GM12878 (cell line): Measurements from ENCODE around the gene SDF4. TPM values are rescaled to one million over a fixed set of nuclear protein-coding genes. Genes with fewer than 3 reads are reported as not detected.

Experiments used
- ASH2L ChIP-seq: fragments of 300-600, 200-600 bp; sonication (generic); IDR thresholded peaks from 2 replicates; pipeline ENCODE4 v1.6.1; 2017; ENCODE audit warnings: low read depth, mild to moderate bottlenecking, borderline replicate concordance
- ATF2 ChIP-seq: IDR thresholded peaks from 2 replicates; pipeline ENCODE4 v1.6.1; 2012; ENCODE audit warnings: low read length, inconsistent platforms
- ATF7 ChIP-seq: fragments of 450-650 bp; IDR thresholded peaks from 2 replicates; pipeline ENCODE4 v1.6.1; 2016; ENCODE audit warnings: low read depth, mild to moderate bottlenecking
- CHD4 ChIP-seq: fragments of 200-600 bp; sonication (generic); IDR thresholded peaks from 2 replicates; pipeline ENCODE4 v1.6.1; 2016; ENCODE audit warnings: mild to moderate bottlenecking
- CTCF ChIP-seq, 3 experiments: IDR thresholded peaks in 2 of 3; conservative IDR thresholded peaks in 1 of 3; 2 replicates each; pipeline ENCODE4 v1.5.1; 2011; ENCODE audit warnings: low read depth in 3 of 3, low read length in 3 of 3, mild to moderate bottlenecking in 3 of 3, control low read depth in 2 of 3, moderate library complexity in 2 of 3, inconsistent platforms in 1 of 3, mixed read lengths in 1 of 3; ENCODE audit not compliant: control insufficient read depth in 2 of 3, insufficient read depth in 1 of 3; ENCODE audit errors: extremely low read depth in 1 of 3
- DPF2 ChIP-seq: fragments of 450-650 bp; IDR thresholded peaks from 2 replicates; pipeline ENCODE4 v1.6.1; 2017; ENCODE audit warnings: mild to moderate bottlenecking
- MAX ChIP-seq: IDR thresholded peaks from 2 replicates; pipeline ENCODE4 v1.6.1; 2012; ENCODE audit warnings: low read depth, low read length, improper control_type of control experiment
- MEF2B ChIP-seq: fragments of 450-650 bp; IDR thresholded peaks from 2 replicates; pipeline ENCODE4 v1.6.1; 2018; ENCODE audit warnings: mild to moderate bottlenecking, moderate library complexity; ENCODE audit not compliant: partially characterized antibody, poor library complexity, severe bottlenecking
- MLLT1 ChIP-seq: fragments of 450-650 bp; IDR thresholded peaks from 2 replicates; pipeline ENCODE4 v1.6.1; 2016; ENCODE audit warnings: mild to moderate bottlenecking
- NBN ChIP-seq: fragments of 450-650 bp; IDR thresholded peaks from 2 replicates; pipeline ENCODE4 v1.6.1; 2016
- NFYA ChIP-seq: IDR thresholded peaks from 2 replicates; pipeline ENCODE4 v1.6.1; 2011; ENCODE audit warnings: low read depth, mild to moderate bottlenecking, low read length, improper control_type of control experiment, borderline replicate concordance
- RBBP5 ChIP-seq: fragments of 200-600 bp; sonication (generic); conservative IDR thresholded peaks from 2 replicates; pipeline ENCODE4 v1.6.1; 2016
- SMAD1 ChIP-seq: fragments of 450-650 bp; IDR thresholded peaks from 2 replicates; pipeline ENCODE4 v1.6.1; 2018; ENCODE audit warnings: mild to moderate bottlenecking, low read depth; ENCODE audit not compliant: partially characterized antibody
- SMAD5 ChIP-seq: IDR thresholded peaks from 2 replicates; pipeline ENCODE4 v1.6.1; 2016; ENCODE audit warnings: antibody characterized with exemption, low read depth
- STAT3 ChIP-seq: IDR thresholded peaks from 2 replicates; pipeline ENCODE4 v1.6.1; 2011; ENCODE audit warnings: low read depth, low read length, improper control_type of control experiment
- TBL1XR1 ChIP-seq: IDR thresholded peaks from 2 replicates; pipeline ENCODE4 v1.6.1; 2012; ENCODE audit warnings: low read depth, low read length, improper control_type of control experiment
- USF2 ChIP-seq: IDR thresholded peaks from 2 replicates; pipeline ENCODE4 v1.6.1; 2011; ENCODE audit warnings: low read depth, low read length, improper control_type of control experiment, borderline replicate concordance
- YBX1 ChIP-seq: fragments of 450-650 bp; IDR thresholded peaks from 2 replicates; pipeline ENCODE4 v1.6.1; 2016; ENCODE audit warnings: antibody characterized with exemption
- ZBTB40 ChIP-seq: fragments of 450-650 bp; IDR thresholded peaks from 2 replicates; pipeline ENCODE4 v1.6.1; 2016; ENCODE audit warnings: mild to moderate bottlenecking, moderate library complexity, borderline replicate concordance
- ZNF207 ChIP-seq: fragments of 450-650 bp; IDR thresholded peaks from 2 replicates; pipeline ENCODE4 v1.6.1; 2014; ENCODE audit warnings: antibody characterized with exemption, mild to moderate bottlenecking, borderline replicate concordance
- ZNF24 ChIP-seq: fragments of 450-650 bp; IDR thresholded peaks from 2 replicates; pipeline ENCODE4 v1.6.1; 2017; ENCODE audit warnings: antibody characterized with exemption, mild to moderate bottlenecking
- ZNF622 ChIP-seq: fragments of 450-650 bp; IDR thresholded peaks from 2 replicates; pipeline ENCODE4 v1.6.1; 2017; ENCODE audit warnings: mild to moderate bottlenecking, inconsistent platforms
- polyA plus RNA-seq, 11 experiments: library from polyadenylated mRNA; depleted of rRNA in 4 of 11; unstranded in 6 of 11; stranded (reverse) in 5 of 11; fragments of >200 nt; fragmentation: Nextera tagmentation in 4 of 11; fragmentation: Illumina TruSeq in 1 of 11; extraction: Ambion mirVana in 4 of 11; extraction: Trizol in 1 of 11; gene quantifications; 1 replicate in 1 of 11; 2 replicates in 10 of 11; pipeline versions ENCODE4 v1.2.1 to v1.2.3, GENCODE V29; 2011 to 2016; ENCODE audit warnings: inconsistent platforms in 2 of 11, missing spikeins in 2 of 11, low read depth in 1 of 11
- total RNA-seq, 4 experiments: library from RNA; depleted of rRNA in 3 of 4; stranded (reverse); fragments of >200 nt in 3 of 4; fragmentation: Illumina TruSeq in 1 of 4; extraction: Trizol in 1 of 4; gene quantifications; 2 replicates each; pipeline versions ENCODE4 v1.2.1 to v1.2.3, GENCODE V29; 2013 to 2021

Gene SDF4
- total and polyA plus RNA-seq, 10 of the 15 experiments (the other 5 are each of a cell fraction or from before 2014, with no cell fraction given), result 0.44 to 97.2 (median 40.2) TPM

GRCh38 chr1:1250786-1251284 is 19.0 kb upstream of the SDF4 start (continued):
- 0 out of 6 replicates have a peak, but pooled peaks of 1 of the 3 experiments have one; percentile 5 for TF ChIP-seq CTCF (IDR thresholded peaks at IDR 0.05 in 2 of 3, conservative IDR thresholded peaks at IDR 0.05 in 1 of 3; ENCODE audit: control insufficient read depth in 2 of 3, extremely low read depth in 1 of 3, insufficient read depth in 1 of 3, low read depth in 3 of 3, low read length in 3 of 3)
- TF ChIP-seq ATF2, result no peak
- TF ChIP-seq STAT3, result no peak
- TF ChIP-seq MEF2B, result peak; percentile 78
- no peak for TF ChIP-seq ZNF622
- no peak for TF ChIP-seq ASH2L
- no peak; the same call in 1 of the 2 replicates for TF ChIP-seq TBL1XR1
- TF ChIP-seq CHD4, result no peak
- TF ChIP-seq ZNF207, result no peak
- no peak for TF ChIP-seq ZBTB40
- TF ChIP-seq DPF2, result no peak
- TF ChIP-seq RBBP5, result no peak
- no peak for TF ChIP-seq SMAD5
- peak; percentile 97 for TF ChIP-seq MAX
- TF ChIP-seq MLLT1, result no peak
- TF ChIP-seq USF2, result peak; percentile 75
- TF ChIP-seq ZNF24, result no peak
- no peak for TF ChIP-seq NFYA
- peak; percentile 68 for TF ChIP-seq ATF7
- TF ChIP-seq NBN, result peak; percentile 78; the same call in 1 of the 2 replicates
- TF ChIP-seq YBX1, result no peak
- peak; percentile 18 for TF ChIP-seq SMAD1
